NCI-H1048 (cell line): ENCODE data around the gene TNS2.

Source experiments
- DNase-seq: peaks from one replicate; lab custom pipeline; 2025; lab: John Stamatoyannopoulos, UW

TNS2 gene

DNA sequence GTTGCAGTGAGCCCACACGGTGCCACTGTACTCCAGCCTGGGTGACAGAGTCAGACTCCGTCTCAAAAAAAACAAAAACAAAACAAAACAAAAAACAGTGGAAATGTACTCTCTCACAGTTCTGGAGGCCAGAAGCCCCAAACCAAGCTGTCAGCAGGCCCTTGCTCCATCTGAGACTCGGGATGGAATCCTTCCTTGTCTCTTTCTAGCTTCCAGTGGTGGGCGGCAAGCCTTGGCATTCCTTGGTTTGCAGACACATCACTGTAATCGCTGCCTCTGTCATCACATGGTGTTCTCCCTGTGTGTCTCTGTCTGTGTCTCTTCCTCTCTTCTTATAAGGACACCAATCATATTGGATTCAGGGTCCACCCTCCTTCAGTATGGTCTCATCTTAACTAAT is 6.4 kb downstream of the TNS2 start:
- no peak for DNase-seq

- DNase-seq, result no peak
Observed at GRCh38 chr12:53056901-53057300, 7.0 kb downstream of the TNS2 start.

DNA sequence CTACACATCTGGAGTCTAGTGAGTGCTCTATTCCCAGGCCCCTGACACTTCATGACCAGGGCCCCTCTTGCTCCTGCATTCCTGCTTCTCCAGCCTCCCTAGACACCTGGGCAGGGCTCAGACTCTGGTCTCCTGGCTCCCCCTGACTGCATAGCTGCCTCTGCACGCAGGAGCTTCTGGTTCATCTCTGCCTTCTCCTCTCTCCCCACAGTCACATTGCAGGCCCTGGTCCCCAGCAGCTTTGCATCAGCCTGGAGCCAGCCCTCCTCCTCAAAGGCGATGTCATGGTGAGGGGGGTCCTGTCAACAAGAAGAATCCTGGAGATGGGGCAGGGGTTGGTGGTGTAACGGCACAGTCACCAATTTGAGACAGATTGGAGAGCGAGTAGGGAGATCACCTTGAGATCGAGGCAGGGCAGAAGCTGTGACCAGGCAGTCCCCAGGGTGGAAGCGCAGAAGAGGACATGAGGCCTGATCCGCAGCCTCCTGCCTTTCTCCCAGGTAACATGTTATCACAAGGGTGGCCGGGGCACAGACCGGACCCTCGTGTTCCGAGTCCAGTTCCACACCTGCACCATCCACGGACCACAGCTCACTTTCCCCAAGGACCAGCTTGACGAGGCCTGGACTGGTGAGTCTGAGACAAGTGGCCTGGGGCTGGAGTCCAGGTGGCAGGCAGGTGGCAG is 8.1 kb downstream of the TNS2 start:
- no peak for DNase-seq

DNA sequence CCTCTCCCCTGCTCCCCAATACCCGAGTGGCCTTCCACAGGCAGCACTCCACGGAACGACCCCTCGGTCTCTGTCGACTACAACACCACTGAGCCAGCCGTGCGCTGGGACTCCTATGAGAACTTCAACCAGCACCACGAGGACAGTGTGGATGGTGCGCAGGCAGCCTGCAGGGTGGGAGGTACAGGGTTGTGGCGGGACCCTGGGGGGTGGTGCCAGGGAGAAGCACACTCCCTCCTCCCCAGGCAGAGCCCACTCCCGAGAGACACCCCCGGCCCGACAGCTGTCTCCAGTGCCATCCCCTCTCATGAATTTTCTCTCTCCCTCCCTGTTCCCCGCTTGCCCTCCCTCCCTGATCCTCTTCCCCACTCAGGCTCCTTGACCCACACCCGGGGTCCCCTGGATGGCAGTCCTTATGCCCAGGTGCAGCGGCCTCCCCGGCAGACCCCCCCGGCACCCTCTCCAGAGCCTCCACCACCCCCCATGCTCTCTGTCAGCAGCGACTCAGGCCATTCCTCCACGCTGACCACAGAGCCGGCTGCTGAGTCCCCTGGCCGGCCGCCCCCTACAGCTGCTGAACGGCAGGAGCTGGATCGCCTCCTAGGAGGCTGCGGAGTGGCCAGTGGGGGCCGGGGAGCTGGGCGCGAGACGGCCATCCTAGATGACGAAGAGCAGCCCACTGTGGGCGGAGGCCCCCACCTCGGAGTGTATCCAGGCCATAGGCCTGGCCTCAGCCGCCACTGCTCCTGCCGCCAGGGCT is 9.0 kb downstream of the TNS2 start:
- no peak for DNase-seq

- no peak for DNase-seq
Observed at GRCh38 chr12:53059434-53060063, 9.7 kb downstream of the TNS2 start.

DNA sequence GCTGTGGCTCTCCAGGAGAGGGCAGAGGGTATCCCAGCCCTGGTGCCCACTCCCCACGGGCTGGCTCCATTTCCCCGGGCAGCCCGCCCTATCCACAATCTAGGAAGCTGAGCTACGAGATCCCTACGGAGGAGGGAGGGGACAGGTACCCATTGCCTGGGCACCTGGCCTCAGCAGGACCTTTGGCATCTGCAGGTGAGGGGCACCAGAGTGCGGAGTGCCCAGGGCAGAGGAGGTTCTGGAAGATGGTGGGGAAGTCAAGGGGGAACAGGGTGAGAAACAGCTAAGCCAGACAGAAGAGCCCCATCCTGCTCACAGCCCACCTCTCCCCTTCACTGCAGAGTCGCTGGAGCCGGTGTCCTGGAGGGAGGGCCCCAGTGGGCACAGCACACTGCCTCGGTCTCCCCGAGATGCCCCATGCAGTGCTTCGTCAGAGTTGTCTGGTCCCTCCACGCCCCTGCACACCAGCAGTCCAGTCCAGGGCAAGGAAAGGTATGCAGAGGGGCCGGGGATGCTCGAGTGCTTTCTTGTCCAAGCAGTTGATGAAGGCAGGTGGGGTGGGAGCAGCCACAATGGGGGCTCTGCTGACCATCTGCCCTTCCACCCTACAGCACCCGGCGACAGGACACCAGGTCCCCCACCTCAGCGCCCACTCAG is 10.3 kb downstream of the TNS2 start:
- no peak for DNase-seq

GRCh38 chr12:53060721-53061276 is 10.9 kb downstream of the TNS2 start:
- DNase-seq, result no peak

- DNase-seq, result no peak
Observed at GRCh38 chr12:53061404-53062010, 11.6 kb downstream of the TNS2 start.

- DNase-seq, result no peak
Observed at GRCh38 chr12:53062011-53062961, 12.4 kb downstream of the TNS2 start.

DNA sequence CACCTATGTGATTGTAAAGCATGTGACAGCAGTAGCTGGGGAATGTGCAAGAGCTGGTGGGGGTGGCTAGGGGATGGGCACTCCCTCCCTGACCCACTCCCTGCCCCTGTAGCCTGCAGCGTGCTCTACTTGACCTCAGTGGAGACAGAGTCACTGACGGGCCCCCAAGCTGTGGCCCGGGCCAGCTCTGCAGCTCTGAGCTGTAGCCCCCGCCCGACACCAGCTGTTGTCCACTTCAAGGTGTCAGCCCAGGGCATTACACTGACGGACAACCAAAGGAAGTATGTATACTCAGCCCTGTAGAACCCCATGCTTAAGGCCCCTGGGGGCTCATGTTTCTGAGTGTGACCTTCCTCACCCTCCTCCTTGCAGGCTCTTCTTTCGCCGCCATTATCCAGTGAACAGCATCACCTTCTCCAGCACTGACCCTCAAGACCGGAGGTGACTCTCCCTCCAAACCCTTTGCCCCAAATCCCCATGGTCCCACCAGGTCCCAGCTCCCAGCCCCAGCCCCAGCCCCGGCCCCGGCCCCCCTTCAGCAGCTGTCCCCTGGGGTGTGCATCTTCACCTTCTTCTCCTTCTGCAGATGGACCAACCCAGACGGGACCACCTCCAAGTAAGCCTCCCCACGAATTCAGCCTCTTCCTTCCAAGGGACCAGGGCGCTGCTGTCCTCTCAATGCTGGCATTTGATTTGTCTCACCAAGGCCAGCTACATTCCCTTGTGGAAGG is 13.3 kb downstream of the TNS2 start:
- no peak for DNase-seq

GRCh38 chr12:53063708-53064612 is 14.1 kb downstream of the TNS2 start:
- DNase-seq, result no peak

DNA sequence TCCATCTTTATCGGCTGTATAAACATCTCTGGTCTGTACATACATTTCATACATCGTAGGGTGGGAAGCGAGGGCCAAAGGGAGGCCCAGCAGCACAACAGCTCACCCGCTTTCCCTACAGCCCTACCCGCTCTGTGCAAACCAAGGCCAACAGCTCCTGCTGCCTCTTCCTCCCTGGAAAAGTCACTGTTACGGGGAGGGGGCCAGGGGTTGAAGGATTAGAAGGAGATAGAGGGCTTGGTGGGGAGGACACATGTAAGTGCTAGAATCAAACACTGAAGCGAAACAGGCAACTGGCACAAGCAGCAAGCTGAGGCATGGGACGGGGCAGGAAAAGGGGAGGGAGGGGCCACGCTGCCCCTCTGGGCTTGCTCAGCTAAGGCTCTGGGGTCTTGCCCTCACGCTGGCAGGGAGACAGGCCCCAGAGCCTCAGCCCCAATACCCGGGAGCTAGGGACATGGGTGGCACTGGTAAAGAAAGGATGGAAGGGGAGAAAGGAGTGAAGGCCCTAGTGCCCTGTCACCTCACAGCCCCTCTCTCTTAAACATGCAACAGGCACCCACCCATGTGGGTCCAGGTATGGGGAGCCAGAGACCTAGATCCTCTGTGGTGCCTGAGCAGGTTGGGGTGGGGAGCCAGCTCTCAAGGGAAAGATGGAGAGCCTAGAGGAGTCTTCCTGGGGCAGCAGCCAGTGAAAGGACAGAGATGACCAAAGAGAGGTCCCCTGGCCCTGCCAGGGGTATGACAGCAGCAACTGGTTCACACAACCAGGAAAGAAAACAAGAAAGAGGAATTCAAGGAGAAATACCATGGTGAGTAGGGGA is 15.0 kb downstream of the TNS2 start:
- DNase-seq, result no peak

- no peak for DNase-seq
Observed at GRCh38 chr12:53065470-53065869, 15.6 kb downstream of the TNS2 start.

- DNase-seq, result peak; percentile 26
Observed at GRCh38 chr12:53065975-53066931, 16.4 kb downstream of the TNS2 start.

DNA sequence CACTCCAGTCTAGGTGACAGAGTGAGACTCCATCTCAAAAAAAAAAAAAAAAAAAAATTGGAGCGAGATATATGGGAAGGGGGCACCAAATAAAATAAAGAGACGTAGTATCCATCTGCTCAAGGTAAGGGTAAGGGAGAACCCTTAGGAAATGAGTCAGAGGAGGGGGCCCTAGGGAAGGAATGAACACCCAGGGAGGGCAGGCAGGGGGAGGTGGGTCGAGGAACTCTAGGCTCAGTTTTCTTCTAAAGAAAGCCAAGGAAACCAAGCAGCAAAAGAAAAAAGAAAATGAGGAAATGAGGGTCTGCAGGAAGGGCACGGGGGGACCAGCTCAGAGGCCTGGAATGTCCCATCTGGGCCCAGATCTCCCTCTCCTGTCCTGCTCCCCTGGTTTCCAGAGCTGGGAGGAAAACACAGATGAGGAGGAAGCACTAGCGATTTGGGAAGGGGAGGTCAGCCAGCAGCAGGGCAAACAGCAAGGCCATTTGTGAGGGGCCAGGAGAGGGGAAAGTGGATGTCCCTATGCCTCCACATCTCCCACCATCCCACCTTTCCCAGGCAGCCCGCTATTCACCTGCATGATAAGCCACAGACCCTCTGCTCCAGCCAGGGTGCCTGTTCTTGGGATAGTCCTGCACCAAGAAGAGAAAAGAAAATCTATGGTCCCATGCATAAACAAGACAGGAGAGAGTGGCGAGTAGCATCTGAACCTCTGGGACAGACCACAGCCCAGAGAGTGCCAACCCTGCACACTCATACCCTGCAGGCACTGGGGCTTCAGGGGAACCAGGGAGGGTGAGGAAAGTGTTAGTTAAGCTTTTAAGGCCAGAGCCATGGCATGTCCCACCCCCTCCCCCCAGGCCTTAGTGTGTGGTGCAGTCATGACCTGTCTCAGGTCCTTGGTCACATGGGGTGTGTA is 17.5 kb downstream of the TNS2 start:
- no peak for DNase-seq
